HEK293 (cell line): ENCODE measurements around the gene EIF4EBP2.
A peak's percentile ranks its signal among the peaks of the same experiment; 100 is the strongest.

Experiments used
- FEZF1 ChIP-seq: fragments of 450-650 bp; formaldehyde crosslinking; IDR thresholded peaks from 2 replicates; pipeline ENCODE4 v1.5.1; 2016; ENCODE audit warnings: missing biosample characterization, missing genetic modification characterization
- GLIS1 ChIP-seq: fragments of 450-650 bp; formaldehyde crosslinking; IDR thresholded peaks from 2 replicates; pipeline ENCODE4 v1.5.1; 2016; ENCODE audit warnings: missing biosample characterization, missing genetic modification characterization
- GLIS2 ChIP-seq: fragments of 450-650 bp; formaldehyde crosslinking; IDR thresholded peaks from 2 replicates; pipeline ENCODE4 v1.5.1; 2016; ENCODE audit warnings: missing biosample characterization, missing genetic modification characterization
- KLF16 ChIP-seq: fragments of 450-650 bp; formaldehyde crosslinking; IDR thresholded peaks from 2 replicates; pipeline ENCODE4 v1.5.1; 2017; ENCODE audit warnings: missing biosample characterization, missing genetic modification characterization
- KLF17 ChIP-seq: fragments of 450-650 bp; formaldehyde crosslinking; IDR thresholded peaks from 2 replicates; pipeline ENCODE4 v1.5.1; 2016; ENCODE audit warnings: missing biosample characterization, missing genetic modification characterization
- KLF7 ChIP-seq: fragments of 450-650 bp; formaldehyde crosslinking; IDR thresholded peaks from 2 replicates; pipeline ENCODE4 v1.5.1; 2016; ENCODE audit warnings: missing biosample characterization, missing genetic modification characterization, borderline replicate concordance
- MYNN ChIP-seq: fragments of 450-650 bp; formaldehyde crosslinking; IDR thresholded peaks from 2 replicates; pipeline ENCODE4 v1.5.1; 2016; ENCODE audit warnings: missing biosample characterization, missing genetic modification characterization, borderline replicate concordance
- PRDM10 ChIP-seq: fragments of 450-650 bp; formaldehyde crosslinking; IDR thresholded peaks from 2 replicates; pipeline ENCODE4 v1.5.1; 2016; ENCODE audit warnings: missing biosample characterization, missing genetic modification characterization
- TSHZ1 ChIP-seq: fragments of 450-650 bp; formaldehyde crosslinking; IDR thresholded peaks from 2 replicates; pipeline ENCODE4 v1.5.1; 2016; ENCODE audit warnings: missing biosample characterization, missing genetic modification characterization, borderline replicate concordance
- ZBTB20 ChIP-seq: fragments of 450-650 bp; formaldehyde crosslinking; IDR thresholded peaks from 2 replicates; pipeline ENCODE4 v1.5.1; 2016; ENCODE audit warnings: missing biosample characterization, missing genetic modification characterization
- ZBTB48 ChIP-seq: fragments of 450-650 bp; formaldehyde crosslinking; IDR thresholded peaks from 2 replicates; pipeline ENCODE4 v1.5.1; 2016; ENCODE audit warnings: missing biosample characterization, missing genetic modification characterization
- ZBTB6 ChIP-seq: fragments of 450-650 bp; formaldehyde crosslinking; IDR thresholded peaks from 2 replicates; pipeline ENCODE4 v1.5.1; 2017; ENCODE audit warnings: missing biosample characterization, missing genetic modification characterization
- ZFP69B ChIP-seq: fragments of 450-650 bp; formaldehyde crosslinking; IDR thresholded peaks from 2 replicates; pipeline ENCODE4 v1.5.1; 2016; ENCODE audit warnings: missing biosample characterization, missing genetic modification characterization
- ZNF24 ChIP-seq: fragments of 450-650 bp; formaldehyde crosslinking; IDR thresholded peaks from 2 replicates; pipeline ENCODE4 v1.5.1; 2016; ENCODE audit warnings: missing biosample characterization, missing genetic modification characterization
- ZNF335 ChIP-seq: fragments of 450-650 bp; formaldehyde crosslinking; conservative IDR thresholded peaks from 2 replicates; pipeline ENCODE4 v1.5.1; 2016; ENCODE audit warnings: missing biosample characterization, missing genetic modification characterization
- ZNF600 ChIP-seq: fragments of 450-650 bp; formaldehyde crosslinking; IDR thresholded peaks from 2 replicates; pipeline ENCODE4 v1.5.1; 2016; ENCODE audit warnings: missing biosample characterization, missing genetic modification characterization
- ZNF692 ChIP-seq: fragments of 450-650 bp; formaldehyde crosslinking; IDR thresholded peaks from 2 replicates; pipeline ENCODE4 v1.5.1; 2016; ENCODE audit warnings: missing biosample characterization, missing genetic modification characterization
- ZNF777 ChIP-seq: fragments of 450-650 bp; formaldehyde crosslinking; IDR thresholded peaks from 2 replicates; pipeline ENCODE4 v1.5.1; 2017; ENCODE audit warnings: missing biosample characterization, missing genetic modification characterization, borderline replicate concordance

The EIF4EBP2 gene

GRCh38 chr10:70381471-70382421 lies 22.2 kb upstream of the EIF4EBP2 start (continued):
- peak; percentile 91 for TF ChIP-seq PRDM10 (tag by site-specific recombination)
- TF ChIP-seq ZFP69B (tag by site-specific recombination): peak; percentile 22; the same call in 1 of the 2 replicates
- TF ChIP-seq GLIS1: peak; percentile 25; the same call in 1 of the 2 replicates
- TF ChIP-seq ZNF777 (tag by site-specific recombination): 0 out of 2 replicates have a peak, but pooled peaks have one; percentile 24
- no peak for TF ChIP-seq TSHZ1 (tag by site-specific recombination)
- TF ChIP-seq KLF16 (tag by site-specific recombination): 0 out of 2 replicates have a peak, but pooled peaks have one; percentile 22
- peak; percentile 15; the same call in 1 of the 2 replicates for TF ChIP-seq ZBTB48 (tag by site-specific recombination)
- TF ChIP-seq ZNF600 (tag by site-specific recombination): no peak
- 0 out of 2 replicates have a peak, but pooled peaks have one; percentile 36 for TF ChIP-seq ZNF24 (tag by site-specific recombination)
- 0 out of 2 replicates have a peak, but pooled peaks have one; percentile 37 for TF ChIP-seq MYNN (tag by site-specific recombination)
- TF ChIP-seq FEZF1 (tag by site-specific recombination): peak; percentile 74
- peak; percentile 17; the same call in 1 of the 2 replicates for TF ChIP-seq KLF7
- peak; percentile 94 for TF ChIP-seq ZBTB6 (tag by site-specific recombination)
- TF ChIP-seq GLIS2: peak; percentile 18; the same call in 1 of the 2 replicates
- no peak for TF ChIP-seq KLF17 (tag by site-specific recombination)
- TF ChIP-seq ZBTB20 (tag by site-specific recombination): peak; percentile 23; the same call in 1 of the 2 replicates
- TF ChIP-seq ZNF335 (tag by site-specific recombination): peak; percentile 54
- no peak for TF ChIP-seq ZNF692 (tag by site-specific recombination)
